ENCODE data around the gene RBSN.
A peak's percentile ranks its signal among the peaks of the same experiment; 100 is the strongest.

Gene RBSN

GRCh38 chr3:15063656-15064286 lies 35.2 kb downstream of the RBSN start:
- ChIA-PET POLR2A (interaction anchor here (1.9 to 2.6 kb wide), 3 partner anchors 13 to 538 kb away, joined by 4 to 19 read pairs (median 13); partner anchors contain the start of genes BTD, HACL1 and RBSN), CTCF (no interaction called here)
- Histone ChIP-seq H3K36me3 (ENCODE audit: control insufficient read depth in 2 of 2, insufficient read depth in 1 of 2, low read length in 2 of 2) (peaks cover 12 to 28% of the 10 kb centered on the region in 2 experiments), H3K9me3 (ENCODE audit: control insufficient read depth, insufficient read depth, low read depth, low read length) (no peaks in the 10 kb centered on the region), H3K4me1 (ENCODE audit: control insufficient read depth, insufficient read depth, low read length) (no peaks in the 10 kb centered on the region), H3K4me3 (ENCODE audit: low read depth, low read length) (peak overlapping the region; percentile 90), H3K27ac (ENCODE audit: extremely low read depth, low read depth, low read length) (no peak overlapping the region)
- TF ChIP-seq SP3 (tag by site-specific recombination; IDR thresholded peaks at IDR 0.05) (no peak), ZNF133 (tag by site-specific recombination; IDR thresholded peaks at IDR 0.05) (peak; percentile 99), ZNF529 (tag by site-specific recombination; IDR thresholded peaks at IDR 0.05; ENCODE audit: insufficient replicate concordance) (no peak), ZNF211 (tag by site-specific recombination; IDR thresholded peaks at IDR 0.05; ENCODE audit: low read depth) (no peak), ZNF335 (tag by site-specific recombination; conservative IDR thresholded peaks at IDR 0.05) (peak; percentile 64)

- no peaks in the 10 kb centered on the region for H3K9me3 ChIP-seq (ENCODE audit: control insufficient read depth, insufficient read depth, low read depth, low read length)
- peaks cover 13 to 33% of the 10 kb centered on the region in 2 experiments for H3K36me3 ChIP-seq (ENCODE audit: control insufficient read depth in 2 of 2, insufficient read depth in 1 of 2, low read length in 2 of 2)
- no peak overlapping the region for H3K27ac ChIP-seq (ENCODE audit: extremely low read depth, low read depth, low read length)
- ChIA-PET CTCF (no interaction called here), POLR2A (no interaction called here)
- no peak overlapping the region for H3K4me3 ChIP-seq (ENCODE audit: low read depth, low read length)
- H3K4me1 ChIP-seq (ENCODE audit: control insufficient read depth, insufficient read depth, low read length): no peaks in the 10 kb centered on the region
- TF ChIP-seq ZNF561 (tag by site-specific recombination; IDR thresholded peaks at IDR 0.05; ENCODE audit: borderline replicate concordance) (no peak), ZNF433 (tag by site-specific recombination; IDR thresholded peaks at IDR 0.05; ENCODE audit: low read depth) (no peak)
These were observed 35.7 kb downstream of the RBSN start for GRCh38 chr3:15063238-15063637.

- H3K4me3 ChIP-seq (ENCODE audit: low read depth, low read length): no peak overlapping the region
- ChIA-PET CTCF (interaction anchor here (0.5 to 0.7 kb wide), 4 partner anchors 9 to 1141 kb away, joined by 3 read pairs; no protein-coding TSS in a partner anchor), POLR2A (no interaction called here)
- TF ChIP-seq SCRT1 (tag by site-specific recombination; IDR thresholded peaks at IDR 0.05; ENCODE audit: borderline replicate concordance) (peak; percentile 80; the same call in 1 of the 2 replicates), SCRT2 (tag by site-specific recombination; IDR thresholded peaks at IDR 0.05) (peak; percentile 70), ZFP3 (tag by site-specific recombination; IDR thresholded peaks at IDR 0.05; ENCODE audit: low read depth) (no peak)
- H3K4me1 ChIP-seq (ENCODE audit: control insufficient read depth, insufficient read depth, low read length): no peaks in the 10 kb centered on the region
- no peak overlapping the region for H3K27ac ChIP-seq (ENCODE audit: extremely low read depth, low read depth, low read length)
- H3K36me3 ChIP-seq (ENCODE audit: control insufficient read depth in 2 of 2, insufficient read depth in 1 of 2, low read length in 2 of 2): peaks cover 24 to 56% of the 10 kb centered on the region in 2 experiments
- no peaks in the 10 kb centered on the region for H3K9me3 ChIP-seq (ENCODE audit: control insufficient read depth, insufficient read depth, low read depth, low read length)
These were observed 38.9 kb downstream of the RBSN start for GRCh38 chr3:15060029-15060428.

GRCh38 chr3:15056676-15057404 lies 42.1 kb downstream of the RBSN start:
- CTCF ChIA-PET: no interaction called here

GRCh38 chr3:15055019-15055557 lies 43.9 kb downstream of the RBSN start:
- Histone ChIP-seq H3K4me3 (ENCODE audit: low read depth, low read length) (no peak overlapping the region), H3K36me3 (ENCODE audit: control insufficient read depth in 2 of 2, insufficient read depth in 1 of 2, low read length in 2 of 2) (peaks cover 29 to 82% of the 10 kb centered on the region in 2 experiments), H3K27ac (ENCODE audit: extremely low read depth, low read depth, low read length) (no peak overlapping the region), H3K4me1 (ENCODE audit: control insufficient read depth, insufficient read depth, low read length) (no peaks in the 10 kb centered on the region), H3K9me3 (ENCODE audit: control insufficient read depth, insufficient read depth, low read depth, low read length) (no peaks in the 10 kb centered on the region)
- CTCF ChIA-PET: interaction anchor here (0.7 kb wide), 1 partner anchor 11 kb away, joined by 3 read pairs; no protein-coding TSS in a partner anchor
- TF ChIP-seq ZNF768 (tag by site-specific recombination; IDR thresholded peaks at IDR 0.05) (no peak), ZSCAN30 (tag by site-specific recombination; IDR thresholded peaks at IDR 0.05) (no peak), PRDM10 (tag by site-specific recombination; IDR thresholded peaks at IDR 0.05) (peak; percentile 59), ZNF146 (tag by site-specific recombination; IDR thresholded peaks at IDR 0.05) (no peak), ZIC2 (tag by site-specific recombination; IDR thresholded peaks at IDR 0.05) (no peak), ZNF394 (tag by site-specific recombination; IDR thresholded peaks at IDR 0.05; ENCODE audit: borderline replicate concordance) (no peak), ZNF341 (tag by site-specific recombination; IDR thresholded peaks at IDR 0.05; ENCODE audit: low read depth) (peak; percentile 82)
- POLR2A ChIA-PET: no interaction called here

More at GRCh38 chr3:15056676-15057404, 42.1 kb downstream of the RBSN start:
- POLR2A ChIA-PET: no interaction called here
- Histone ChIP-seq H3K9me3 (ENCODE audit: control insufficient read depth, insufficient read depth, low read depth, low read length) (no peaks in the 10 kb centered on the region), H3K4me3 (ENCODE audit: low read depth, low read length) (no peak overlapping the region), H3K27ac (ENCODE audit: extremely low read depth, low read depth, low read length) (no peak overlapping the region), H3K36me3 (ENCODE audit: control insufficient read depth in 2 of 2, insufficient read depth in 1 of 2, low read length in 2 of 2) (peaks cover 24 to 66% of the 10 kb centered on the region in 2 experiments), H3K4me1 (ENCODE audit: control insufficient read depth, insufficient read depth, low read length) (no peaks in the 10 kb centered on the region)
- TF ChIP-seq BCL11B (tag by site-specific recombination; IDR thresholded peaks at IDR 0.05; ENCODE audit: low read depth) (no peak), ZFP41 (tag by site-specific recombination; IDR thresholded peaks at IDR 0.05; ENCODE audit: borderline replicate concordance) (no peak), KLF1 (tag by site-specific recombination; IDR thresholded peaks at IDR 0.05) (no peak), ZNF350 (tag by site-specific recombination; IDR thresholded peaks at IDR 0.05) (no peak), ZNF701 (tag by site-specific recombination; IDR thresholded peaks at IDR 0.05) (no peak), ZNF837 (tag by site-specific recombination; IDR thresholded peaks at IDR 0.05) (no peak)

Measured in HEK293 (cell line).